H9 (cell line): ENCODE results near the gene SLF1. TPM values are rescaled to one million over a fixed set of nuclear protein-coding genes. Genes with fewer than 3 reads are reported as not detected.

Experiments
- DNase-seq: peaks from one replicate; pipeline ENCODE4 v3.0.0-alpha.2; 2017
- H2AFZ ChIP-seq: one replicate; pipeline ENCODE4 v1.6.1; 2013; ENCODE audit warnings: mild to moderate bottlenecking, low read length, control low read depth, moderate library complexity
- H2AK5ac ChIP-seq: 2 replicates; pipeline ENCODE4 v1.6.1; 2013; ENCODE audit warnings: low read length, control low read depth, mixed read lengths; ENCODE audit not compliant: insufficient read length
- H2BK120ac ChIP-seq: one replicate; pipeline ENCODE4 v1.6.1; 2013; ENCODE audit warnings: low read depth, mild to moderate bottlenecking, low read length, control low read depth, inconsistent platforms; ENCODE audit not compliant: poor library complexity, severe bottlenecking
- H2BK12ac ChIP-seq: 2 replicates; pipeline ENCODE4 v1.6.1; 2013; ENCODE audit warnings: low read length, control low read depth, mixed read lengths, low read depth; ENCODE audit not compliant: insufficient read length
- H2BK15ac ChIP-seq: 2 replicates; pipeline ENCODE4 v1.6.1; 2013; ENCODE audit warnings: low read depth, low read length, control low read depth
- H2BK20ac ChIP-seq: one replicate; pipeline ENCODE4 v1.6.1; 2013; ENCODE audit warnings: low read depth, mild to moderate bottlenecking, low read length, control low read depth, inconsistent platforms; ENCODE audit not compliant: poor library complexity, severe bottlenecking
- H2BK5ac ChIP-seq: 2 replicates; pipeline ENCODE4 v1.6.1; 2013; ENCODE audit warnings: low read length, control low read depth, mixed read lengths; ENCODE audit not compliant: insufficient read length
- H3K14ac ChIP-seq: 2 replicates; pipeline ENCODE4 v1.6.1; 2013; ENCODE audit warnings: low read length, control low read depth; ENCODE audit not compliant: insufficient read depth
- H3K18ac ChIP-seq: 2 replicates; pipeline ENCODE4 v1.6.1; 2013; ENCODE audit warnings: low read depth, mild to moderate bottlenecking, mixed read lengths, low read length, control low read depth; ENCODE audit not compliant: insufficient read length
- H3K23ac ChIP-seq: 2 replicates; pipeline ENCODE4 v1.6.1; 2013; ENCODE audit warnings: low read length, control low read depth, mixed read lengths, low read depth; ENCODE audit not compliant: insufficient read length
- H3K23me2 ChIP-seq: 2 replicates; pipeline ENCODE4 v1.6.1; 2013; ENCODE audit warnings: low read depth, mild to moderate bottlenecking, mixed read lengths, low read length, control low read depth; ENCODE audit not compliant: insufficient read length, poor library complexity, severe bottlenecking
- H3K27ac ChIP-seq: 2 replicates; pipeline ENCODE4 v1.5.1; 2013; ENCODE audit warnings: low read length, control low read depth, mixed read lengths, low read depth; ENCODE audit not compliant: insufficient read length
- H3K27me3 ChIP-seq: 2 replicates; pipeline ENCODE4 v1.6.1; 2013; ENCODE audit warnings: low read length, control low read depth, inconsistent platforms; ENCODE audit not compliant: insufficient read depth
- H3K4ac ChIP-seq: 2 replicates; pipeline ENCODE4 v1.6.1; 2013; ENCODE audit warnings: low read depth, mild to moderate bottlenecking, control low read depth, inconsistent platforms, low read length, moderate library complexity
- H3K4me1 ChIP-seq: 2 replicates; pipeline ENCODE4 v1.6.1; 2013; ENCODE audit warnings: low read length, control low read depth, inconsistent platforms; ENCODE audit not compliant: insufficient read depth
- H3K4me2 ChIP-seq: 2 replicates; pipeline ENCODE4 v1.6.1; 2013; ENCODE audit warnings: low read length, control low read depth, mixed read lengths; ENCODE audit not compliant: insufficient read length, insufficient read depth
- H3K56ac ChIP-seq: 2 replicates; pipeline ENCODE4 v1.6.1; 2013; ENCODE audit warnings: low read depth, mild to moderate bottlenecking, mixed read lengths, low read length, control low read depth; ENCODE audit not compliant: insufficient read length
- H3K79me1 ChIP-seq: 2 replicates; pipeline ENCODE4 v1.6.1; 2013; ENCODE audit warnings: low read depth, mild to moderate bottlenecking, moderate library complexity, low read length, control low read depth, inconsistent platforms; ENCODE audit not compliant: insufficient read depth, poor library complexity, severe bottlenecking
- H3K79me2 ChIP-seq: 2 replicates; pipeline ENCODE4 v1.6.1; 2013; ENCODE audit warnings: low read length, control low read depth, inconsistent platforms; ENCODE audit not compliant: insufficient read depth
- H3K9ac ChIP-seq: 2 replicates; pipeline ENCODE4 v1.6.1; 2013; ENCODE audit warnings: low read length, control low read depth, mixed read lengths; ENCODE audit not compliant: insufficient read length; ENCODE audit errors: extremely low read depth
- H3K9me3 ChIP-seq: one replicate; pipeline ENCODE4 v1.6.1; 2013; ENCODE audit warnings: low read depth, low read length, inconsistent platforms; ENCODE audit not compliant: control insufficient read depth
- H3T11ph ChIP-seq: one replicate; pipeline ENCODE4 v1.6.1; 2013; ENCODE audit warnings: mild to moderate bottlenecking, low read length, control low read depth, inconsistent platforms
- H4K20me1 ChIP-seq: one replicate; pipeline ENCODE4 v1.6.1; 2013; ENCODE audit not compliant: control insufficient read depth, insufficient read length, insufficient read depth
- H4K5ac ChIP-seq: 2 replicates; pipeline ENCODE4 v1.6.1; 2013; ENCODE audit warnings: low read depth, mild to moderate bottlenecking, mixed read lengths, low read length, control low read depth; ENCODE audit not compliant: insufficient read length
- H4K8ac ChIP-seq: replicated peaks from 2 replicates; pipeline ENCODE4 v1.6.1; 2013; ENCODE audit warnings: low read length, control low read depth, mixed read lengths, low read depth; ENCODE audit not compliant: insufficient read length
- H4K91ac ChIP-seq: 2 replicates; pipeline ENCODE4 v1.6.1; 2013; ENCODE audit warnings: low read depth, mild to moderate bottlenecking, moderate library complexity, mixed read lengths, low read length, control low read depth; ENCODE audit not compliant: insufficient read length
- H3K27ac Mint-ChIP-seq, 3 experiments: 2 replicates in 2 of 3; 3 replicates in 1 of 3; pipeline ENCODE4 v1.8.0; 2020 to 2021; ENCODE audit warnings: mixed read lengths in 3 of 3, mild to moderate bottlenecking in 1 of 3, moderate library complexity in 1 of 3
- H3K27me3 Mint-ChIP-seq: 2 replicates; pipeline ENCODE4 v1.8.0; 2021; ENCODE audit warnings: low read depth, mild to moderate bottlenecking, moderate library complexity, mixed read lengths
- H3K36me3 Mint-ChIP-seq, 3 experiments: 2 replicates in 2 of 3; 3 replicates in 1 of 3; pipeline ENCODE4 v1.8.0; 2020 to 2021; ENCODE audit warnings: low read depth in 3 of 3, mixed read lengths in 3 of 3; ENCODE audit not compliant: insufficient read depth in 1 of 3
- H3K4me1 Mint-ChIP-seq, 2 experiments: 2 replicates each; pipeline ENCODE4 v1.8.0; 2020; ENCODE audit warnings: mixed read lengths in 2 of 2
- H3K4me3 Mint-ChIP-seq, 2 experiments: 2 replicates in 1 of 2; 3 replicates in 1 of 2; pipeline ENCODE4 v1.8.0; 2020 to 2021; ENCODE audit warnings: mild to moderate bottlenecking in 2 of 2, mixed read lengths in 2 of 2, moderate library complexity in 1 of 2
- H3K9me3 Mint-ChIP-seq, 2 experiments: 2 replicates in 1 of 2; 3 replicates in 1 of 2; pipeline ENCODE4 v1.8.0; 2020; ENCODE audit warnings: mild to moderate bottlenecking in 2 of 2, mixed read lengths in 2 of 2, moderate library complexity in 1 of 2
- CTCF ChIP-seq: fragments of 200-600 bp; sonication (generic); conservative IDR thresholded peaks from 3 replicates; pipeline ENCODE4 v1.8.0; 2021; ENCODE audit warnings: antibody characterized with exemption, mild to moderate bottlenecking
- WGBS: extraction: QIAGEN DNeasy Blood & Tissue Kit; methylation state at CpG from one replicate; pipeline ENCODE4 v1.1.7; 2013; ENCODE audit warnings: missing lambda C conversion rate, low lambda C conversion rate, mixed read lengths; ENCODE audit not compliant: insufficient read length; ENCODE audit errors: extremely low coverage; 5-methylcytosine and 5-hydroxymethylcytosine counted together
- total RNA-seq: library from RNA; stranded (reverse); gene quantifications from 2 replicates; pipeline ENCODE4 v1.2.1, GENCODE V29; 2021

SLF1 gene
- total RNA-seq, 1 experiment from 2014 or later = 12.5 TPM

- no CpG with 5 or more reads among the region's 2 CpGs for WGBS
- H3K27ac Mint-ChIP-seq = no peak overlapping the region
Observed at GRCh38 chr5:94744906-94745305, 126.4 kb downstream of the SLF1 start.

More at GRCh38 chr5:94744906-94745305, 126.4 kb downstream of the SLF1 start:
- Histone ChIP-seq H2AK5ac (no peak overlapping the region), H3K9ac (no peak overlapping the region), H3K56ac (no peak overlapping the region), H3T11ph (no peak overlapping the region), H3K9me3 (no peaks in the 10 kb centered on the region), H3K18ac (no peak overlapping the region), H3K79me2 (no peaks in the 10 kb centered on the region), H3K14ac (no peak overlapping the region), H2BK120ac (no peak overlapping the region), H2BK5ac (no peak overlapping the region), H2BK15ac (no peak overlapping the region), H3K23me2 (no peaks in the 10 kb centered on the region), H2BK12ac (no peak overlapping the region), H4K8ac (no peak overlapping the region), H4K91ac (no peak overlapping the region), H2BK20ac (no peak overlapping the region), H4K5ac (no peak overlapping the region), H3K79me1 (no peaks in the 10 kb centered on the region), H2AFZ (no peak overlapping the region), H3K27ac (no peak overlapping the region), H3K4me2 (no peak overlapping the region), H4K20me1 (no peaks in the 10 kb centered on the region), H3K23ac (no peak overlapping the region), H3K4ac (no peak overlapping the region), H3K27me3 (no peaks in the 10 kb centered on the region), H3K4me1 (no peaks in the 10 kb centered on the region)
- peaks cover 10% of the 10 kb centered on the region in 2 experiments for H3K4me1 Mint-ChIP-seq
- TF ChIP-seq CTCF = no peak
- no peaks in the 10 kb centered on the region for H3K27me3 Mint-ChIP-seq
- no peak overlapping the region for H3K4me3 Mint-ChIP-seq
- no peaks in the 10 kb centered on the region for H3K36me3 Mint-ChIP-seq
- H3K9me3 Mint-ChIP-seq = no peaks in the 10 kb centered on the region
- no peak for DNase-seq
